Parathyroid adenoma (tissue), 2 donors: ENCODE measurements around the gene LIM2.

Source experiments
- H2AFZ ChIP-seq: fragments of 300-600 bp; sonication (generic); one replicate; pipeline ENCODE4 v1.7.0; 2017; ENCODE audit warnings: antibody characterized with exemption, mild to moderate bottlenecking
- H3K27ac ChIP-seq: fragments of 300-600 bp; sonication (generic); one replicate; pipeline ENCODE4 v1.7.0; 2017
- H3K27me3 ChIP-seq: fragments of 300-600 bp; sonication (generic); one replicate; pipeline ENCODE4 v1.7.0; 2017; ENCODE audit warnings: low read length; ENCODE audit not compliant: control insufficient read depth, insufficient read depth
- H3K36me3 ChIP-seq: fragments of 300-600 bp; sonication (generic); one replicate; pipeline ENCODE4 v1.7.0; 2017; ENCODE audit warnings: low read length; ENCODE audit not compliant: control insufficient read depth, insufficient read depth
- H3K4me1 ChIP-seq: fragments of 300-600 bp; sonication (generic); one replicate; pipeline ENCODE4 v1.7.0; 2017; ENCODE audit warnings: control low read depth
- H3K4me2 ChIP-seq: fragments of 300-600 bp; sonication (generic); one replicate; pipeline ENCODE4 v1.7.0; 2017; ENCODE audit warnings: low read length
- H3K4me3 ChIP-seq: fragments of 300-600 bp; sonication (generic); one replicate; pipeline ENCODE4 v1.7.0; 2017; ENCODE audit warnings: low read depth, low read length
- H3K79me2 ChIP-seq: fragments of 300-600 bp; sonication (generic); one replicate; pipeline ENCODE4 v1.7.0; 2017; ENCODE audit warnings: control low read depth
- H3K9ac ChIP-seq: fragments of 300-600 bp; sonication (generic); one replicate; pipeline ENCODE4 v1.7.0; 2017; ENCODE audit warnings: mild to moderate bottlenecking
- H3K9me3 ChIP-seq: fragments of 300-600 bp; sonication (generic); one replicate; pipeline ENCODE4 v1.7.0; 2017; ENCODE audit warnings: low read length; ENCODE audit not compliant: control insufficient read depth
- CTCF ChIP-seq: fragments of 300-600 bp; sonication (generic); IDR thresholded peaks from one replicate; pipeline ENCODE4 v1.7.0; 2017; ENCODE audit warnings: antibody characterized with exemption, mild to moderate bottlenecking
- donor health status: primary hyperparathyroidism.

Gene LIM2

GRCh38 chr19:51366389-51367254 lies 21.2 kb downstream of the LIM2 start:
- Histone ChIP-seq H3K4me1 (peaks cover 10% of the 10 kb centered on the region), H3K4me3 (peak overlapping the region; percentile 97), H2AFZ (peak overlapping the region; percentile 100), H3K27ac (peak overlapping the region; percentile 98), H3K9me3 (no peaks in the 10 kb centered on the region), H3K9ac (peak overlapping the region; percentile 95), H3K4me2 (peak overlapping the region; percentile 100), H3K27me3 (no peaks in the 10 kb centered on the region), H3K79me2 (peaks cover 15% of the 10 kb centered on the region), H3K36me3 (no peaks in the 10 kb centered on the region)
- TF ChIP-seq CTCF, result no peak

DNA sequence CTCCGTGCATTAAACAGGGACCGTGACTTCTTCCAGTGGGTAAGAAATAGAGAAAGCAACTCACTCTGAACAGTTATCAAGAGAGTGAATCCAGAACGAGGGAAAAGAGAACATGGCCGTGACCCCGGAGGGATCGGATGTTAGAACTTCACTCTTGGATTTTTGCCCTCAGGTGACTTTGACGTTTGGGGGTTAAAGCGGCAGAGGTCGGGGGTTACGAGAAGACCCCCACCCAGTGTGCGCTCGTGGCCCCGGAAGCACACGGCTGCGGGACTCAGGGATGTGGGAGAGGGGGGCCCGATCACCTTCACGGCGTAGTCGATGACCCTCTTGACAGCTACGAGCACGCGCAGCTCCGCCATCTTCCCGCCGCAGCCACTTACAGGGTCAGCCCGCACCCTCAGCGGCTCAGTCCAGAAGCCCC lies 21.8 kb downstream of the LIM2 start, which contains the start of gene ETFB:
TSS of gene ETFB (minus strand) at position 424 of the 424 bp plus-strand sequence. CDS start at position 362, 62 bp downstream.
- H3K4me2 ChIP-seq, result peak within 1 kb of the TSS; percentile 100
- TF ChIP-seq CTCF, result no peak
- peaks cover 10% of the 10 kb centered on the region for H3K4me1 ChIP-seq
- H3K9ac ChIP-seq, result peak within 1 kb of the TSS; percentile 95
- no peaks in the 10 kb centered on the region for H3K27me3 ChIP-seq
- H2AFZ ChIP-seq, result peak within 1 kb of the TSS; percentile 100
- H3K4me3 ChIP-seq, result peak within 1 kb of the TSS; percentile 97
- no peaks in the 10 kb centered on the region for H3K36me3 ChIP-seq
- no peaks in the 10 kb centered on the region for H3K9me3 ChIP-seq
- peaks cover 20% of the 10 kb centered on the region for H3K79me2 ChIP-seq
- peak within 1 kb of the TSS; percentile 98 for H3K27ac ChIP-seq

DNA sequence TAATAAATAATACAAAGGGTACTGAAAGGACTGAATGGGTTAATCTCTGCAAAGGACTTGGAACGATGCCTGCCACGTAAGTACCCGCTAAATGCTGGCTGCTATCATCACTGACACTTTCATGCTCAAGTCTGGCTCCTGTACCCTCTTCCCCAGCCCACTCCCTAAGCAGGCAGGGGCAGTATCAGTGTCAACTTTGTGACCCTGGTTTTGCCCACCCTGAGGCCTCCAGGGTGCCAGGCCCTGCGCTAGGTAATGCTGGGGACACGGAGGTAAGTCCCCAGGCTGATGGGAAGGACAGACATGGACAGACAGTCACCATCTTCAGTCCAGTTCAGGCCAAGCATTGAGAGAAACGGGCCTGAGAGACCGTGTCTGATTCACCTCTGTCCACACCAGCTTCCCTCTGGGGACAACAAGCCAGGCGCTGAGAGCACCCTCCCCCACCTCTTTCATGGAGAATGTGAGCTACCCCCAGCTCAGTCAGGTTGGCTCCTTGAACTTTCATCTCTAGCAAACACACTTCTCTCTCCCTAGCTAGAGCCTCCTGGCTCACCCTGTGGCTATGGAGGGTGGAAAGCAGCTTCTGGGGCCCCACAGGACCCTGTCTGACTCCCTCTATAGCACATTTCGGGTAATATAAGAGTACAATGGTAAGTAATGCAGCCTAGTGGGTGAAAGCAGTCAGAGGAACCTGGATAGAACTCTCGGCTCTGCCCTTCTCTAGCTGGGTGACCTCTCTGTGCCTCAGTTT lies 22.4 kb downstream of the LIM2 start:
- Histone ChIP-seq H2AFZ (peak overlapping the region; percentile 100), H3K27ac (peak overlapping the region; percentile 98), H3K36me3 (no peaks in the 10 kb centered on the region), H3K4me1 (peaks cover 10% of the 10 kb centered on the region), H3K4me3 (peak overlapping the region; percentile 97), H3K4me2 (peak overlapping the region; percentile 99), H3K9me3 (no peaks in the 10 kb centered on the region), H3K79me2 (peaks cover 22% of the 10 kb centered on the region), H3K9ac (peak overlapping the region; percentile 58), H3K27me3 (no peaks in the 10 kb centered on the region)
- TF ChIP-seq CTCF, result no peak

GRCh38 chr19:51364200-51365106 lies 23.3 kb downstream of the LIM2 start:
- Histone ChIP-seq H3K4me2 (no peak overlapping the region), H3K27me3 (no peaks in the 10 kb centered on the region), H2AFZ (no peak overlapping the region), H3K4me3 (no peak overlapping the region), H3K36me3 (no peaks in the 10 kb centered on the region), H3K27ac (no peak overlapping the region), H3K9me3 (no peaks in the 10 kb centered on the region), H3K9ac (no peak overlapping the region), H3K4me1 (peaks cover 10% of the 10 kb centered on the region), H3K79me2 (peaks cover 22% of the 10 kb centered on the region)
- TF ChIP-seq CTCF, result no peak
